K562 (cell line): ENCODE data around the gene GGT1. TPM values are rescaled to one million over a fixed set of nuclear protein-coding genes. Genes with fewer than 3 reads are reported as not detected.

Experiments used
- EGR1 ChIP-seq: fragments of 450-650 bp; conservative IDR thresholded peaks from 2 replicates; pipeline ENCODE4 v1.6.1; 2017; ENCODE audit warnings: mild to moderate bottlenecking
- ESRRB ChIP-seq: fragments of 250-450 bp; sonication (Bioruptor Pico); IDR thresholded peaks from 2 replicates; pipeline ENCODE4 v1.5.0; 2020; ENCODE audit warnings: mild to moderate bottlenecking, moderate library complexity, borderline replicate concordance
- HES1 ChIP-seq: fragments of 450-650 bp; IDR thresholded peaks from 2 replicates; pipeline ENCODE4 v1.6.1; 2016; ENCODE audit warnings: low read depth, mild to moderate bottlenecking, moderate library complexity
- MGA ChIP-seq: fragments of 450-650 bp; IDR thresholded peaks from 2 replicates; pipeline ENCODE4 v1.6.1; 2016; ENCODE audit warnings: mild to moderate bottlenecking, moderate library complexity
- NCOA2 ChIP-seq, 2 experiments: fragments of 450-650 bp; IDR thresholded peaks; 2 replicates each; pipeline ENCODE4 v1.6.1; 2018; ENCODE audit warnings: mild to moderate bottlenecking in 2 of 2, moderate library complexity in 1 of 2; ENCODE audit not compliant: partially characterized antibody in 2 of 2
- POLR2AphosphoS2 ChIP-seq: IDR thresholded peaks from 2 replicates; pipeline ENCODE4 v1.6.1; 2012; ENCODE audit warnings: low read length, improper control_type of control experiment
- TEAD2 ChIP-seq: fragments of 450-650 bp; IDR thresholded peaks from 2 replicates; pipeline ENCODE4 v1.6.1; 2016; ENCODE audit warnings: missing genetic modification characterization, control low read depth, missing compliant biosample characterization
- ZNF584 ChIP-seq: fragments of 200-800 bp; sonication (Bioruptor generic); IDR thresholded peaks from 2 replicates; pipeline ENCODE4 v1.6.1; 2016; ENCODE audit warnings: low read depth, mild to moderate bottlenecking, missing genetic modification characterization, missing compliant biosample characterization
- ZNF766 ChIP-seq: fragments of 200-800 bp; sonication (Bioruptor generic); conservative IDR thresholded peaks from 2 replicates; pipeline ENCODE4 v1.6.1; 2016; ENCODE audit warnings: missing genetic modification characterization, missing compliant biosample characterization
- polyA plus RNA-seq, 8 experiments: library from polyadenylated mRNA; depleted of rRNA in 4 of 8; stranded (reverse) in 5 of 8; unstranded in 3 of 8; fragments of >200 nt; fragmentation: Nextera tagmentation in 2 of 8; fragmentation: Illumina TruSeq in 1 of 8; extraction: Ambion mirVana in 2 of 8; extraction: Trizol in 1 of 8; gene quantifications; 2 replicates each; pipeline versions ENCODE4 v1.2.1 to v1.2.3, GENCODE V29; 2011 to 2014; ENCODE audit warnings: inconsistent platforms in 1 of 8, missing spikeins in 1 of 8
- total RNA-seq, 7 experiments: library from RNA; depleted of rRNA in 6 of 7; stranded (reverse); fragments of >200 nt in 6 of 7; fragmentation: Illumina TruSeq in 2 of 7; extraction: Trizol in 2 of 7; gene quantifications; 2 replicates each; pipeline versions ENCODE4 v1.2.1 to v1.2.3, GENCODE V29; 2011 to 2021; ENCODE audit warnings: low replicate concordance in 1 of 7

GGT1 gene
- total and polyA plus RNA-seq, 9 of the 15 experiments (the other 6 are each of a cell fraction or from before 2014, with no cell fraction given) = 0.46 to 11.8 (median 6.9) TPM

DNA sequence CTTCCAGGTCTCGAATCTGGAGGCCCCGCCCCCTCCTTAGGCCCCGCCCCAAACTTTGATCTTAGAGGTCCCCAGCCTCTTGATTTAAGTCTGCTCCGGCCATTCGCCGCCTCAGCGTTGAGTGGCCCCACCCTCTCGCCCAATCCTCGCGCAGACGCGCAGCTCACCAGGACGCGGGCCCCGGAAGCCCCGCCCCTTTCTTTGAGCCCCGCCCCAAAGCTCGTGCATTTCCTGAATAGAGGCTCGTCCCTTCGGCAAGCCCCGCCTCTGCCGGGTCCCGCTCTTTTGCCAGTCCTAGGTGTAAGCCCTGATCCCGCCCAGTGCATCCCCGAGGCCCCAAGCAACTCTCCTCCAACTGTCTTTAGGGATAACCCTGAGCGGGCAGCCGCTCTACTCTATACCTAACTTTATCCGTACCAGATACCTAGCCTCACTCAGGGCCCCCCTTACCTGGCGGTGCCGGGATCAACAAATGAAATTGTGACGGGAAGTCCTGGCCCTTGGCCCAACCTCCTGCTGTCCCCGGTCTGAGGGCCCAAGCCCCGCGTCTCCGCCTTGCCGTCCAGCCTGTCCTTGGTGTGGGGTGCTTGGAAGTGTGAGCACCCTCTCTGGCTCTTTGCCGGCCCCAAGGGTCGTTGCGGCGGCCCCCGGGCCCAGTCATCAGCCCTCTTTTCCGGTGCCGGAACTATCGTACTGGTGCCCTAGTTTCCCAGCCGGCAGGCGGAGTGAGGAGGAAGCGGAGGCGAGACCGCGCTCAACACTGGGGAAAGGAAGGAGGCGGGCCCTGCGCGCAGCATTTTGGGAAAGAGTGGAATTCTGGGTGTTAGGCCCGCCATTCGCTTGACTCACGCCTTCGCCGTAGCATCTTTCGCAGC, 47.6 kb upstream of the GGT1 start, which contains the start of gene SNRPD3 (continued):
- no peak for TF ChIP-seq NCOA2 (IDR thresholded peaks at IDR 0.05; ENCODE audit: partially characterized antibody in 2 of 2)
- peak; percentile 84 for TF ChIP-seq EGR1
- TF ChIP-seq TEAD2 (tag) = no peak
- no peak for TF ChIP-seq ESRRB (CRISPR knock-in tag)
- no peak for TF ChIP-seq POLR2AphosphoS2
- peak; percentile 41; the same call in 1 of the 2 replicates for TF ChIP-seq MGA
- peak; percentile 57 for TF ChIP-seq ZNF766 (CRISPR knock-in tag)
- no peak for TF ChIP-seq ZNF584 (CRISPR knock-in tag)
- no peak for TF ChIP-seq HES1
